Epidermal melanocyte (primary cell): Measurements from ENCODE around the gene SSUH2.
"Not testable (repeated sequence)": the region's sequence is repeated elsewhere in the genome, so short reads cannot be mapped to it uniquely, and the experiment has no call there.

Experiments
- DNase-seq: peaks from one replicate; pipeline ENCODE4 v3.0.0; 2011; ENCODE audit warnings: low spot score; ENCODE audit not compliant: insufficient read length

The SSUH2 gene

GRCh38 chr3:8659242-8659641 lies 14.6 kb upstream of the SSUH2 start:
- no peak for DNase-seq

DNA sequence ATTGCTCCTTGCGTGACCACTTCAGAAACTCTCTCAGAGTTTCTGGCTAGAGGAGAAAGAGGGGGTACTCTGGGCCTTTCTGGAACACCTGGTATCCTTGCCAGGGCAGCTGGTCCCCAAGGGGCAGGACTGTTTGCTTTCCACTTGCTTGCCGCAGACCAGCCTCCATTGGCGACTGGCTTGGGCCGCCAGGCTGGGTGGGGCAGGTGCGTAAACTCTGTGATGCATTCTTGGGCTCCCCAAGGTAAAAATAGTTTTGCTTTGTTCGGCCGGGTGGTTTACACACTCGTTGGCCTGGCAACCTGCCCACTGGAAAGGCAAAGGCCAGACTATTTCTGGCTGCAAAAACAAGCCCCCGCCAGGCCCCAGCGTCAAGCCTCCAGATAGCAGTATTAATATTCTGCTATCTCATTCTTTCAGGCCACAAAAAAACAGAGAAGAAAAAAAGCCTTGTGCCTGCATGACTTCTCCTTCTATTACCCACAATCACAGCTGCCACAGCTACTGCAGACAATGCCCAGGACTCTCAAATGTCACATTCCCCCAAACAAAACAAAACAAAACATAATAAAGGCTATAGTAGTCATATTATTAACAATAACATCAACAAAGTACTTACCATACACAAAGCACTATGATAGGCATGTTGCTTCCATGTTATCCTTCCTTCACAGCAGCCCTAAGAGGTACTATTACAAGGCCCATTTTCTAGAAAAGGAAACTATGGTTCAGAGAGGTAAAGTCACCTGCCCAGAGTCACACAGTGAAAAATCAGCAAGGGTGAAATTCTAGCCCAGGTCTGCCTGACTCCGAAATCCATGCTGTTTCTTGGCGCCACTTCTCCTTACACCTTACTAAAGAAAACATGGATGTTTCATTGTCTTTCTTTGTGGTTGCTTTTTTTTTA lies 14.0 kb upstream of the SSUH2 start:
- DNase-seq, result no peak

- no peak for DNase-seq
These were observed 13.3 kb upstream of the SSUH2 start for GRCh38 chr3:8657804-8658305.

- no peak for DNase-seq
These were observed 11.6 kb upstream of the SSUH2 start for GRCh38 chr3:8656240-8656639.

DNA sequence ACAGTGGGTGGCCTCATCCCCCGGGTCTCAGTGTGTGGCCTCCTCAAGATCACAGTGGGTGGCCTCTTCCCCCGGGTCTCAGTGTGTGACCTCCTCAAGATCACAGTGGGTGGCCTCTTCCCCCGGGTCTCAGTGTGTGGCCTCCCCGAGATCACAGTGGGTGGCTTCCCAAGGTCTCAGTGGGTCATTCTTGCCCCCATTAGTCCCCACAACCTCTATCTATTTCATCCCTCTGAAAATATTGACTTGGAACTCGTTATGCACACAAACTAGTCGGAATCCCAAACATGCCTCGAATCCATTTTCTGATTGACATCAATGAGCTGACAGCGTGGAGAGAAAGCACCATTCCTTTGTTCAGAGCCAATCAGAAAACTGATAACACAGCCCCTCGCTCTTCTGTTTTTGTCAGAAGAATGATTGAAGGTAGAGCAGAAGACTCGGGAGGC lies 10.8 kb upstream of the SSUH2 start:
- DNase-seq, result no peak

DNA sequence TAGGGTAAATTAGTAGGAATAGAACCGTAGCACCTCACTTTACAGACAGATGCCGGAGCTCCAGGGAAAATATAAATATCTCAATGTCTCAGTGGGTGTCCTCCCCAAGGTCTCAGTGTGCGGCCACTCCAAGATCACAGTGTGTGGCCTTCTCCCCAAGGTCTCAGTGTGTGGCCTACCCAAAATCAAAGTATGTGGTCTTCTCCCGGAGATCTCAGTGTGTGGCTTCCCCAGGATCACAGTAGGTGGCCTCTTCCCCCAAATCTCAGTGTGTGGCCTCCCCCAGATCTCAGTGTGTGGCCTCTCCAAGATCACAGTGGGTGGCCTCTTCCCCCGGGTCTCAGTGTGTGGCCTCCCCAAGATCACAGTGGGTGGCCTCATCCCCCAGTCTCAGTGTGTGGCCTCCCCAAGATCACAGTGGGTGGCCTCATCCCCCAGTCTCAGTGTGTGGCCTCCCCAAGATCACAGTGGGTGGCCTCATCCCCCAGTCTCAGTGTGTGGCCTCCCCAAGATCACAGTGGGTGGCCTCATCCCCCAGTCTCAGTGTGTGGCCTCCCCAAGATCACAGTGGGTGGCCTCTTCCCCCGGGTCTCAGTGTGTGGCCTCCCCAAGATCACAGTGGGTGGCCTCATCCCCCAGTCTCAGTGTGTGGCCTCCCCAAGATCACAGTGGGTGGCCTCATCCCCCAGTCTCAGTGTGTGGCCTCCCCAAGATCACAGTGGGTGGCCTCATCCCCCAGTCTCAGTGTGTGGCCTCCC lies 10.2 kb upstream of the SSUH2 start:
- DNase-seq, result not testable (repeated sequence)

- DNase-seq, result no peak
These were observed 9.3 kb upstream of the SSUH2 start for GRCh38 chr3:8653800-8654408.

GRCh38 chr3:8652324-8652987 lies 7.9 kb upstream of the SSUH2 start:
- DNase-seq, result no peak

GRCh38 chr3:8651418-8652323 lies 7.1 kb upstream of the SSUH2 start:
- no peak for DNase-seq

GRCh38 chr3:8650583-8651416 lies 6.2 kb upstream of the SSUH2 start:
- no peak for DNase-seq

- DNase-seq, result no peak
These were observed 5.2 kb upstream of the SSUH2 start for GRCh38 chr3:8649757-8650156.

- DNase-seq, result no peak
These were observed 4.5 kb upstream of the SSUH2 start for GRCh38 chr3:8648909-8649741.

DNA sequence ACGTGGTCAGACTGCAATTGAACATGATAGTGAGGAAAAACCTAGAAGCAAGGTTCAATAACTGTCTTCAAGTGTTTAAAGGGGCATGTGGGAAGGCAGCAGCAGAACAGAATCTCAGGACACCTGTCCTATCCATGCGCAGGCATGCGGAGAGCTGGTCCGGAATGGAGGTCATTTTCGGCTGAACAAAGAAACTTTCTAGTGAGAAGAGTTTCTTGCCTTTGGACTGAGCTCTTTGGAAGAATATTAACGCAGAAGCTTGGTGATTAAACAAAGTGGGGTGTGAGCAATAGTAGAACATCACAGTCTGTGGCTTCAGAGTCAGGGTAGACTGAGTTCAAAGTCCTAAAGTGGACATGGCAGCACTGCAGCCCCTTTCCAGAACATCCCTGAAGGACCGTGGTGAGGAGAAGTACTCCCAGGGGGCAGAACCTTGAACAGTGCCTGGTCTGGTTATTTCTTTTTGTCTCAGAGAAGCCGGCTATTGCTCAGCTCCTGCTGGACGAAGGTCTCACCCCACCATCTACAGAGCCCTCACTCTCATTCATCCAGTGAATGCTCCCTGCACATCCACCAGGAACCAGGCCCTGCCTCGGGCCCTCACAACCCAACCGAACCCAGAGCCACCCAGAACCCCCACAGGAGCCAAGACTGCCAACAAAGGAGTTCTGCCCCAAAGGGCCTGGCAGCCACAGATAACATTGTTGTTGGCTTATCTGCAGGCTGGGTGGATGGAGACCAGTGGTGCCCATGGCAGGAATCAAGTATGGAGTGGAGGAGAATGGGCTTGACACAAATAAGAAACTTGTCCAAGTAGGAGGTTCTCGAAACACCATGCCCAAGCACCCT lies 2.8 kb upstream of the SSUH2 start:
- no peak for DNase-seq

- no peak for DNase-seq
These were observed 1.8 kb upstream of the SSUH2 start for GRCh38 chr3:8646313-8646938.

- no peak for DNase-seq
These were observed 1.1 kb upstream of the SSUH2 start for GRCh38 chr3:8645712-8646111.

DNA sequence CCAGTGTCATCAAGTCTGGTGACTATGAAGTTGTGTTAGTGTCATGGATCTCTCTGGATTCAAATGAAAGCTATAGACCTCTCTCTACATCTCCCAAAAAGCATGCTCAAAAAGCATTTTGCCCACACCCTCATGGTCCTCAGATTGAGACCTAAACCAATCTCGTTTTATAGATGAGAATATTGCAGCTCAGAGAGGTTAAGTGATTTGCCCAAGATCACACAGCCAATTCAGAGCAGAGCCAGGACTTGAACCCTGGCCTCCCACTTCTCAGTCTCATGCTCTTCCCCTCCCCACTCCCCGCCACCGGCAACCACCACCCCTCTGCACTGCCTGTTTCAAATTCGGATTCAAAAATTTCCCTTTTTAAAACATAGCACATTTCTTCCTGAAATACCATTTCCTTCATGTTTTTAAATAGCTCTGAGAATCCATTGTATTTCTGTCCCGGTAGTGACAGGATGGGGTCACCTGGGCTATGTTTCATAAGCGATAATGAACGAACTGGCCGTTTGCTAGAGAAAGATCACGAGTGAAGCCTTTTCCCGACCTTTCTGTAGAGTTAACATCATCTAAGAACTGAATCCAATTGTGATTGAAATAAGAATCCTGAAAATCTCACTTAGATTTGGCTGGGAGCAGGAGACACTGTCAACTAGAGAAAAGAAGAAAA lies 769 bp downstream of the SSUH2 start:
- DNase-seq, result no peak

DNA sequence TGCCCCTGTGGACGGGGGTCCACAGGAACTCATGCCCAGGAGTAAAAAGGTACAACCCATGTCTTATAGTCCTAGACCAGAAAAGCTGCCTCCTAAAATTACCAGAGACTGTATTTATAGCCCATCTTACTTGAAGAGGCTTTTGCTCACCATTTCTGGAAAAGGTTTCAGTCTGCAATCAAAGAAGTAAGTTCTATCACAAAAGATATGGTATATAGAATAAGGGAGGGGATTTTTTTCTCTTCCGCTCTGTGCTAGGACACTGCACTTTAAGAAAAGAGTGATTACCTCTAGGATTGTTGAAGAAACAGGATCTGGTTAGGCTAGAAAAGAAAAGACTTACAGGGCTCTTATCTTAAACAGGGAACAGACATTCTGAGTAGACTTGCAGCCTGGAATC lies 2.6 kb downstream of the SSUH2 start:
- no peak for DNase-seq
